DMS53 treated with DMSO at 0.1 percent for 48 hours (cell line): ENCODE data around the gene TRAPPC2L.

Source experiments
- DNase-seq: peaks from one replicate; lab custom pipeline; 2025; ENCODE audit not compliant: unreplicated experiment; lab: John Stamatoyannopoulos, UW

The TRAPPC2L gene

DNA sequence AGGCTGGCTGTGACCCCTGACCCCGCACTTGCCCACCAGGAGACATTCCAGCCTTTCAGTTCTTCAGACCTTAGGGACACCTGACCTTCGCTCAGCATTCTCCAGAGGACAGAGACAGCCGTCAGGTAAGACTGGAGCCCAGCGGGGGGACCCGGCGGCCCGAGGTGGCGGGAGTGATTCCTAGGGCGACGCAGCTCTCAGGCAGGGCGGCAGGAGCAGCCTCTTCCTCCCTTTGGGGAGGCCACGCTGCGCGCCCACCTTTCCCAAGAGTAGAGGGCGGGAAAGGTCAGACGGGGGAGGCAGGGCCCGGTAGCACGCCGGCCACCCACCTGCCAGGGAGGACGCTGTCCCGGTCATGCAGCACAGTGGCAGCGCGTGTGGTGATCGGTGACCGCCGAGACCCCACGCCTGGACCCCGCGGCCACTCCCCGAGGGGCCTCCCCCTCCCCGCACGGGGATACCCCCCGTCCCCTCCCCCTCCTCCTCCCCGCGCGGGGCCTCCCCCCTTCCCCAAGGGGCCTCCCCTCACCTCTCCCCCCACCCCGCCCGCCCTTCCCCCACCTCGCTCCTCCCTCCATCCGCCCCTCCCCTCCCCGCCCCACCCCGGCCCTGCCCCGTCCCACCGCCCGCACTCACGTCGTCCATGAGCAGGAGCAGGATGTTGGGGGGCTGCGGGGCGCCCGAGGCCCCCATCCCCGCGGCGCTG, 652 bp upstream of the TRAPPC2L start:
- no peak for DNase-seq

DNA sequence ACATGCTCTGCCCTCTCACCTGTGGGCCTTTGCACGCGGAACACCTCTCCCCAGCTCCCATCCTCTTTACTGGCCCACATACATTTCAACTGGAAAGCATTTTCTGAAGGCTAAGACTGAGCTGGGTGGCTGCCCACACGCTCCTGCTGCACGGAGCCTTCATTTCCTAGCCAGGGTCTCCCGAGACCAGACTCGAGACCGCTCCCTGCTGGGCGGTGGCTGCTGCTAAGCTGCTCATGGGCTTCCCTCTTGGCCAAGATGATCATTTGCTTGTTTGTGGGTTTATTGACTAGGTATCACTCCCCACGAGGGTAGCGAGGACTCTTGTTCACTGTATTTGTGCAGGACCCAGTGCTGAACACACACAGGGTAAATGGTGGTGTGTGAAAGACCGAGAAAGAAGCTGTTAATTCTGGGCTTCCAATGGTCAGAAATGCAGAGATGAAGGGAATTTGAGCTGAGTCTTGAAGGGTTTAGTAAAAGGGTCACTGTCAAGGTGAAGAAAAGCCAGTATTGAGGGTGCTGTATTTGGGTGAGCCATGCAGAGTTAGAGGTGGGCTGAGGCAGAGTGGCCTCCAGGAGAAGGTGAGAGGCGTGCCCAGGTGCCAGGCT, 907 bp downstream of the TRAPPC2L start:
- DNase-seq, result peak; percentile 17

DNA sequence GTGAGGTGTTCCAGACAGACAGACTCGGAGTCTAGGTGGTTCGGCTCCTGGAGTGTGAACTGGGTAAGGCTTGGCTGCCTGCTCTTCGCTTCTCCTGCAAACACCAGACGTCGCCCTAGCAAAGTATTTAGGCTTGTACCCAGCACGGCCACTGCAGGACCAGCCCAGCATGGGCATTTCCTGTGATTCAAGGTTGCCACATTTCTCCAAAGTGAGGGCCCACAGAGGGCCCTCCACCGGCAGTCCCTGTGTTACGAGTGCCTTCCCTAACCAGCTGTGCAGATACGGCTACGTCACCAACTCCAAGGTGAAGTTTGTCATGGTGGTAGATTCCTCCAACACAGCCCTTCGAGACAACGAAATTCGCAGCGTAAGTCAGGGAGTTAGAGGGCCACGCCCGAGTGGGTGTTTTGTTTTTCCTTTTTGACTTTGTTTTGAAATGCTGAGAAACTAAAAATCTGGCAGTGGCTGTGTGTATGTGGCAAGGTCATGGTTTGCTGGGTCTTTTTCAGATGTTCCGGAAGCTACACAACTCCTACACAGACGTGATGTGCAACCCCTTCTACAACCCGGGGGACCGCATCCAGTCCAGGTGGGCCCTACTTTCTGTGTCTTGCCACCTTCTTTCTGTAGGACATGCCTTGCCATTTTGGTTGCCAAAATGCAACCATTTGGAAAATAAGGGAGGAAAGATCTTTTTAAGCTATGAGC, 2.6 kb downstream of the TRAPPC2L start:
- no peak for DNase-seq

DNA sequence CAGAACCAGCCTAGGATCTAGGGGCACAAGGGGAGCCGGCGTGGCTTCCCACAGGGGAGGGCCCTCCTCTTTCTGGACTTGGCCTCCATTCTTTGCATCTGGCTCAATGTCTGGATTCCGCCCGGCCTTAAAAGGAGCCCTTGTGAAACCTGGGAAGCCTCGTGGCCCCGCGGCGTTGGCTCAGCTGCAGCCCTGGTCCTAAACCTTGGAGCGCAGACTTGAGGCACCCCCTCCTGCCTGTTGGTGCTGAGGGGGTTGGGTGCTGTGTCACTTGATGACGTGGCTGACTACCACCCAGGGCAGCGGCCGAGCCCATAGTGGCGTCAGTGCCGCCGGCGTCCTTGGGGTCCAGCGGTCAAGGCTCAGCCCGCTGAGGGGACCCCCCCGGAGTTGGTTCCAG, 4.4 kb downstream of the TRAPPC2L start:
- DNase-seq, result no peak

DNA sequence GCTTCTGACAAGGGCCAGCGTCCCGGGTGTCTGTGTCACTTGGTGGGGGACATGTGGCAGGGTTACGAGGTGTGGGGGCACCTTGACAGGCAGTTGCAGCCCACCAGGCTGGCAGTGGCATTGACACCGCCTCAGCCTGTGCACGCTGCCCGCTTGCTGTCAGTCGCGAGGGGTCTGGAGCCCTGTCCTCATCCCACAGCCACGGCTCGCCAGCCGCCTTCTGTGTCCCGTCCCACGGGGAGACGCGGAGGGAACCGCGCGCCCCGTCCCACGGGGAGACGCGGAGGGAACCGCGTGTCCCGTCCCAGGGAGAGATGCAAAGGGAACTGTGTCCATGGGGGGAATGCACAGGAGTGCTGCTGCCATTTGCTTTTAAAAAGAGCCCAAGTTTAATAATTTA, 6.0 kb downstream of the TRAPPC2L start:
- DNase-seq, result no peak

DNA sequence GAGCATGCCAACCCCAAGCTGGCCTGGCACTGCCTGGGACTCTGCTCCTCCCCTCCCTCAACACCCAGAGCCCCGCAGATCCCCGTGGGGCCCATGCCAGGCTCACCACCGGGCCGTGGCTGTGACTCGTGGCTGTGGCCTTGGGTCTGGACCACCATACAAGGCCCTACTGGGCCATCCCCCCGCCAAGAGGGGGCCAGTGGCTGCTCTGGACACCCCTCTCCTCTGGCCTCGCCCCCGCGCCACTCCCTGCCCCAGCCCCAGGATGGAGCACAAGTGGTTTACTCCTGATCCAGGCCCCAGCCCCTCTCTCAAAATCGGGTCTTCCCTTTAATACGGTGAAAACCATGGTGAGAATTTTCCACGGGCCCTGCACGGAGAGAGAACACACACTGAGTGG, 6.5 kb downstream of the TRAPPC2L start:
- no peak for DNase-seq

DNA sequence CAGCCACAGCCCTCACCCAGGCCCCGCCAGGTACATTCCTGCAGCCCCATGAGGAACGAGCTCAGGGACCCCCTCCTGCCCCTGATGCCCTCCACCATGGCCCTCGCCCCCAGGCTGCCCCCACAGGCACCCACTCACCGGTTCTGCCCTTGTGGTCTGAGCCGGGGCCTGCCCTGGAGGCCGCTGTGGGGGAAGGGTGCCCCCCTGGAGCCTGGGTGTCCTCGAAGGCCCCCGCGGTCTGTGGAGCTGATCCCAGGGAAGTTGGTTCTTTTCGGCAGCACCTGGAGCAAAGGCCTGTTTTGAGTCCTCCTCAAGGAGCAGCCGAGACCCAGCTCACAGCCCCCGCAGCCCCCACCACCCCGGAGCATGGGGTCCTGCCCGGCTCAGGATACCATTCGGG, 7.2 kb downstream of the TRAPPC2L start:
- no peak for DNase-seq

DNA sequence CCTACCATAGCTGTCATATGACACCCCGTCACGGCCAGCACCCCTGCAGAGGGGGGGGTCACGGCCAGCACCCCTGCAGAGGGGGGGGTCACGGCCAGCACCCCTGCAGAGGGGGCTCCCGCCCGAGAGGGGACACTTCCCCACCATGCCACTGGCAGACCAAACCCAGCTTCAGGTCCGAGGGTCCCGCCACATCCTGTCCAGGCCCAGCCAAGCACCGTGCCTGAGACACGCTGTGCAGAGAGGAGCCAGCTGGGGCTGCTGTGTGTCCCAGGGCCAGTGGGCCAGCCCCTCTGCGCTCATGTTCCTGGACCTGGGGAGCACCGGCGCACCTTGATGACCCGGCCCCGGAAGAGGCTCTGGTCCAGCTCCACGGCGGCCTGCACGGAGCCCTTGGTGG, 7.6 kb downstream of the TRAPPC2L start:
- DNase-seq, result no peak

DNA sequence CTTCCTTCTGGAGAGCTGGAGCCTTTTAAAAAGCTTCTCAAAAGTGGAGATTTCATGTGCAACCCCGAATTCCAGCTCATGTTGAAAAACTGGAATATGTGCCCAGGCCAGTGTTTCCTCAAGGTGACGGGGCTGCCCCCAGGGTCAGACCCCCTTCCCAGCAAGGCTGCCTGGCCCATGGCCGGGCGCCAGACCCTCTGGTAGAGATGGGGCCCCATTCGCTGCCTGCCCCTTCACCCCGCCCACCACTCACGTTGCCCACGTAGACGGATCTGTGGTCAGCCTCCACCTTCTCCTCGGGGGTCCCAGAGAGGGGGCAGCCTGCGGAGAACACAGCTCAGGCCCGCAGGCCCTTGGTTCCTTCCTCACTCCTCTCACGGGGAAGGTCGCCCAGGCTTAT, 8.4 kb downstream of the TRAPPC2L start:
- no peak for DNase-seq

DNA sequence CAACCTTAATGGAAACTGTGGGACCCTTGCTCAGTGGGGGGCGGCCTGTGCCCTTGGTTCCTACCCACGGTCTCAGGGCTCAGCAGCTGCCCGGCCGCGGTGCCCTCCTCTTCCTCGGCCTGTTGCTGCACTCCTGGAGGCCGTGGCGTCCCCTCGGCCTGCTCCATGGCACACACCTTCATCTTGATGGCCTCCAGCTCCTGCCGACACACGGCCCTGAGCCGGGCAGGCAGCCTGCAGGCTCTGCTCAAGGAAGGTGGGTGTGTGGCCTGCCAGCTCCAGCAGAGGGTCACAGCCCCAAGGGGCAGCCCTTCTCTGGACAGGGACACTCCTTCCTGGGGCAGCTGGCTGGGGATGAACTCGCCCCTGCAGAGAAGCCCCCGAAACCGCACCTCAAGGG, 8.8 kb downstream of the TRAPPC2L start:
- no peak for DNase-seq

DNA sequence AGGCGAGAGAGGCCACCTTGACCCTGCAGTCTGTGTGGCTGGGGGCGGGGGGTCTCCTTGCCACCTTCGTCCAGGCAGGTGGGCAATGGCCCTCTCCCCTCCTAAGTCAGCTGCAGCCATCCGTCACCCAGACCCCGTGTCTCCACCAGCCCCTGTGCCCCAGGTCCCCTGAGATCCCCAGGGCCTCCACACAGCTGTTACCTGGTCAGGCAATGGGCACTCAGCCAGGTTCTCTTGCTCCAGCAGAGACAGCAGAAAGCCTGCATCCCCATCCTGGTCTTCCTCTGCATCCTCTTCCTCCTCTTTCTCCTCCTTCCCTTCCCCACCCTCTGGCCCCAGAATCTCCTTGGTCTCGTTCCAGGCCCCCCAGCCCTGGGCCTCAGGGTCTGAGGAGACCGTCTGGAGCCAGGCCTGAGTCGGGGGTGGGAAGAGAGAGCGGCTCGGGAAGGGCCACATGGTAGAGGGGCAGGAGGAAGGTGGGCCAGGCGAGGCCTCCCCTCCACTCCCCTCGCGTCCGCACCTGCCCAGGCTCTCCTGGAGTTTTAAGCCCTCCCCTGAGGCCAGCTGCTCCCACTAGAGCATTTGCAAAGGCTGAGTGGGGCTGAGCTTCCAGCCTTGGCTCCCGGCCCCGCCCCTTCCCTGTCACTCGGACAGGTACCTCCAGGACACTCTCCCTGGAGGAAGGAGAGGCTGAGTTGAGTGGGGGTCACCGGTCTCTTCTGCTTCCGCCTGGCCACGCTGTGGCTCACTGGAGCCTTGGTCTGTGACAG, 9.4 kb downstream of the TRAPPC2L start, which contains the start of gene PABPN1L:
Gene PABPN1L, minus strand, starts transcription at position 510 of the 770 bp plus-strand sequence. Its CDS starts 54 bp downstream, at position 456.
- DNase-seq, result peak; percentile 33

DNA sequence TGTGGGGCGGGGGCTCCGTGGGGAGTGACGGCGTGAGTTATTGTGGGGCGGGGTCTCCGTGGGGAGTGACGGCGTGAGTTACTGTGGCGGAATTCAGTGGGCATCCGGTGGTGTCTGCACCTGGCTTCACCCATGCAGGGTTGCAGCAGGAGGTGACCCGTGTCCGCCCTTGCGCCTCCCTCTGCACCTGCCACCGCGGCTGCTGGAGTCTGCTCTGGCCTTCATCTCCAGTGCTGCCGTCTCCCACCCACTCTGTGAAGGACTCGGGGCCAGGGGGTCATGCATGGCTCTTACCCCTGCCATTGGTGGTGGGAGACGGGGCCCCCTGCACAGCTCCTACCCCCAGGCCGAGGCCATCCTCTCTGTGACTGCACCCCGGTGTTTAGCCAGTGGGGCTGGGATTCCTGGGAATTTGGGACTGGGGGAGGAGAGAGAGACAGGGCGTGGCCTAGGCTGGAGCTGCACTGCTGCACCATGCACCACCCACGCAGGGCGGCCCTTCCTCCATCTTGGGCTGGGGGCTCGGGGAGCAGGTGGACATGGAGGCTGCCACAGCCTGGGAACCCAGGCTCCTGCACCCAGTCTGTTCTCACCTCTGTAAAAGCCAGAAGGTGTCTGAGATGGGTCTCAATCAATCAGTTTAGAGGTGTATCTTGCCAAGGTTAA, 10.8 kb downstream of the TRAPPC2L start:
- no peak for DNase-seq

DNA sequence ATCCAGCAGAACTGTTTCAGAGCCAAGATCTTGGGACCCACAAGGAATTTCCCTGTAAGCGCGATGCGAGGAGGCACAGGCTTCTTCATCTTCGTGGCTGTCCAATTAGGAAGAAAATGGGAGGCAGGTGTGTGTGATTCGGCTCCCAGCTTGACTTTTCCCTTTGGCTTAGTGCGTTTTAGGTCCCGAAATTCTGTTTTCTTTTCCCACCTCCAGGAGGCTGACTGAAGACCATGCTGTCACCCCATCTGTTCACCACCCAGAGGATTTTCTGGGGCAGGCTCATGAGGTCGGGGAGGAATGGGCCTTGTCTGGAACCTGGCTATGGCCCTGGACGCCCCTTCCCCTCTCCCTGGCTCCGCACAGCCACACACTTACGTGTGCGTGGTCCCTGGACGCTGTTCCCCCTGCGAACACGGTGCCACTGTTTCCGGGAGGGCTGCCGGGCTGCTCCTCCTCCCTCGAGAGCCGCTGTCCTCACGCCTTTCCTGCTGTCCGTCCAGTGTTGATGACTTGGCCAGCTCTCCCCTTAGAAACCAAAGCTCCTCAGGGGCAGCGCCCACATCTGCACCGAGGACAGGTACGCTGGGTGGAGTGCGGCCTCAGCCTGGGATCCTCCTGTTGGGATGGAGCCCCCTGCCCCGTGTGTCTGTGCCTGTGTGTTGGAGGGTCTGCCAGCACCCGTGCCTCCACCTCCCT, 12.2 kb downstream of the TRAPPC2L start:
- no peak for DNase-seq

DNA sequence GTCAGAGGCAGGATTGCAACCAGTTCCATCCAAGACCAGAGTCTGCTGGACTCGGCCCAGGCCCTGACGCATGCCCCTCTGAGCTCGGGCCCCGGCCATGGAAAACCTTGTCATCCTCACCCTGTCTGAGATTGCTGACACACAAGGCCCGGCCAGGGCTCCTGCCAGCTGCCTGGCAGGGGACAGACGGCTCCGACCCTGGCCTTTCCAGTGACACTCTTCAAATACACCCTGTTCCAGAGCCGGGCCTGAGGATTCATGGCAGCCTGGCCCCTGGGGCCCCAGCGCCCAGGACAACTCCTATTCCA, 12.7 kb downstream of the TRAPPC2L start:
- DNase-seq, result no peak

DNA sequence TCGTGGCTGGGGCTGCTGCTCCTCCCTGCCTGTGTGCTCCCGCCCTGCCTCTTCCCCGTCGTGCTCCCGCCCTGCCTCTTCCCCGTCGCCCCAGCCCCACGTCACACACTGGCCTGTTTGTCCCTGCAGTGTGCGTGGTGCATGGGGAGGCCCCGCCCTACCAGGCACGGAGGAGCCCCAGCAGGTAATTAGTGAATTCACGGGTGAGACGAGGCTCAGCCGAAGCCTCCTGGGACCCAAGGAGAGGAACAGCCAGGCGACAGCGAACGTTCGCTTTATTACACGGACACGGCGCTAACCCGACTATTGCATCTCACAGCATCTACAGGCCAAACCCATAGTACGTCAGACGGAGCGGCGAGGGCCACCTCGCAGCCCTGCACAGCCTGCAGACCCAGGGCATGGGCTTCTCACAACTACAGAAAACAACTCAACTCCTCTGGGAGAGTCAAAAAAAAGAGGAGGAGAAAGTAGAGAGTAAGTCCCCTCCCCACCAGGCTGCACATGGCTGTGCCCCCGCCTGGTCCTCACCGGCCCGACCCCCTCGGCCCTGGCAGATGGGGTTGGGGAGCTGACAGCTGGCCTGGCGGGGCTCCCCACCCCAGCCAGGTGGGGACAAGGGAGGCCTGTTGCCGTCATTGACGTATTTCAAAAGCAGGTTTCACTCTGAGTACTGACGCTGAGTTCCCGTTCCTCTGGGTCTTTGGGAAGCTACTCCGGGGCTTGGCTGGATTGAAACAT, 13.9 kb downstream of the TRAPPC2L start:
- peak; percentile 17 for DNase-seq

DNA sequence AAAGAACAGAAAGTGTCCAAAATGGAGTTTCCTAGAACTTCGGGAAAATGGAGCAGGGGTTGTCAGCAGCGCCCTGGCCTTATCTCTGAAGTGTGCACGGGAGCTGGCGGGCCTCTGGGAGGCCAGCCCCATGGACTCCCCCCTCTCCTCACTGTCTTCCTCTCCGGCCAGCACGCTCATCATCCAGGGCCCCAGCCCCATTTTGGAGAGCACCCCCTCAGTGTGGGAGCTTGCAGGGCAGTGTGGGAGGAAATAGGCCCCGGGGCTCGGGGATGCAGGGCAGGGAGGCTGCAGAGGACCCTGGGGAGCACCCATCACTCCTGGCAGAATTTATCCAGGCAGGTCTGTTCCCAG, 14.4 kb downstream of the TRAPPC2L start:
- DNase-seq, result no peak

DNA sequence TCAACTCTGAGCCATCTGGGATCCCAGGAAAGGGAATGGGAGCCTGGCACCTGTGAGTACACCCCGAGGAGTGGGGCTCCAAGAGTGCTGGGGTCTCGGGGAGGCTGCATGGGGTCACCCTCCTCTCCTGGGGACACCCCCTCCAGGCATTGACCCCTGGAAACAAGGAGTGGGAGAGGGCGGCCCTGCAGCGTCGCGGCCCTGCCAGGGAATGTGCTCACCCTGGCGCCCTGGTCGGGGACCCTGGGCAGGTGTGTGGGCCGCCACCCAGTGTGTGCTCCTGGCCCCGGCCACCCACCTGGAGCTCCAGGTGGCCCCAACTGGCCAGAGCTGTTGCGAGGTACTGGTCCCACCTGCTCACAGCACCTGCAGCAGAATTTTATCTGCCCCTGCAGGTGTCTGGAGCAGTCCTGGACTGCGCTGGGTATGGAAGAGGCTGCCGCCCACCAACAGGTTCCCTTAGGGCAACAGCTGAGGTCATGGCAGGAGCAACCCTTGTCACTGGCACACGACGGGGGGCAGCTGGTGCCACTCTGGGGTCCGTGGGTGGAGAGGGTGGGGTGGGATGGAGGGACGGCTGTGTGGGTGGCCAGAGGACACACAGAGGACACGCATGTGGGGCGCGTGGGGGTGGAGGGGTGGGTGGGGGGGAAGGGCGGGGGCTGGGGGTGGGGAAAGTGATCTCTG, 14.9 kb downstream of the TRAPPC2L start:
- DNase-seq, result no peak

DNA sequence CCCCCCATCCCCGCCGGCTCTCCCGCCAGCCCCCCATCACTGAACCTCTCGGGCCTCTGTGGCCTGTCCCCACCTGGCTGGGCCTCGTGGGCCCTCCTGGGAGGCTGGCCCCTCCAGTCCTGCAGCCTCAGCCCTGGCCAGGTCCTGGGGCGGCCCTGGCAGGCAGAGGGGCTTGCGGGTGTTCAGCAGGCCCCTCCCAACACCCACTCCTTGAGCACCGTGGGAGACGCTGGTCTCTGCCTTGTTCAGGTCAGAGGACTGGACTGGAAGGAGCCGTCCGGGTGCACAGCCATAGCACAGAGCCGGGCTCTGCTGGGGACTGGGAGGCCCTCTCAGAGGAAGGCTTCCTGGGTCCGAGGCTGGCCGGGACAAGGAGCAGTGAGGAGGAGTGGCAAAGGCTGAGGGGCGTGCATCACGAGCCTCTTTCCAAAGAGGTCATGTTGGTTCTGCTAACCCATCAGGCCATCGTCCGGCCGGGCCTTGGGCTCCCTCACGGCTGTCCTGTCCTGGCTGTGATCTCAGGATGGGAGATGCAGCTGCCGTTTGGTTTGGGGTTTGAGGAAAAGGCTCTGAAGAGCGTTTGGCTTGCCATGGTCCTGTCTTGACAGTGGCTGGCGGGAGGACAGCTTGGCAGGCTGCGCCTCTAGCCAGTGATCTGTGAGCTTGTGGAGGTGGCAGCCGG, 15.9 kb downstream of the TRAPPC2L start:
- no peak for DNase-seq
